Mucosa of gallbladder (tissue), 1 donor: ENCODE results near the gene ANAPC15. TPM values are rescaled to one million over a fixed set of nuclear protein-coding genes. Genes with fewer than 3 reads are reported as not detected.
A peak's percentile ranks its signal among the peaks of the same experiment; 100 is the strongest.
"Not testable (repeated sequence)": the region's sequence is repeated elsewhere in the genome, so short reads cannot be mapped to it uniquely, and the experiment has no call there.

Experiments used
- DNase-seq: peaks from one replicate; pipeline ENCODE4 v3.0.0-alpha.2; 2020; ENCODE audit warnings: low spot score
- total RNA-seq: library from RNA; stranded (reverse); gene quantifications from one replicate; pipeline ENCODE4 v1.2.1, GENCODE V29; 2021
- donor health status: DM: no; HTN: no; CAD: no.

The ANAPC15 gene
- total RNA-seq, result 33.3 TPM

DNA sequence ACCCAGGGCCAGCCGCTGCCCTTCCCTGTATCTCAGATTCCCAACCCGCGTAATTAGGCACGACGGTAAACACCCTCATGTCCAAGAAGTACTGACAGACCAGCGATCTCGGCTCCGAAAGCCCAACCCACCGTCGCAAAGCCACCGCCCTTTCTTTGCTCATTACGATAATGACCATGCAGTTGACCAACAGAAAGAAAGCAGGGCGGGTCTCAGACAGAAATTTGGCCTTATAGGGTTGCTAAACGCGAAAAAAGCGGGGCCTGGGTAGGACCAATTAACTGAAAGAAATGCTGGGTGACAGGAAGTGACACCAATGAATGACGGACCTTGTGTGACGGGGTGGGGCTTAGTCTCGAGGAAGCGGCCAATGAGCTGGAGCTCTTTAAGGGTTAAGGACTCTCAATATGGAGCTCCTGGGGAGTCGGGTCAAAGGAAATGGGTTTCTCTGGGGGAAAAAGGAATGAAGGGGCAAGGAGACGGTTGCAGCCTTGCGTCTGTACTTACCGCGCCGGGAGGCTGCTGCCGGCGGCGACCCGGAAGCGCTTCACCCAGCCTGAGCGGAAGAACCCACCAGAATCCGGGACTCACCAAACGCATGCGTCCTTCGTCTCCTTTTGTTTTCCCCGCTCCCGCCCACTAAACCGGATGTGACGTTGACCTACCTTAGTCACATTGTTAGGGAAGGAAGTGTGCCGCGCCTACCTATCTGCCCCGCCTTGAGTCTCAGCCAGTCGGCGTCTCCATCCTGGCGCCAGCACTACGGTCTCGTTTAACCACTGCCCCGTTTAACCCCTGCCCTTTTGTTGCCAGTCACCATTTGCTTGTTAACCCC, at the start of gene ANAPC15:
TSS of gene ANAPC15 (minus strand) at position 553 of the 835 bp plus-strand sequence. CDS start 1,419 bp downstream, outside the sequence.
- peak; percentile 99 for DNase-seq

DNA sequence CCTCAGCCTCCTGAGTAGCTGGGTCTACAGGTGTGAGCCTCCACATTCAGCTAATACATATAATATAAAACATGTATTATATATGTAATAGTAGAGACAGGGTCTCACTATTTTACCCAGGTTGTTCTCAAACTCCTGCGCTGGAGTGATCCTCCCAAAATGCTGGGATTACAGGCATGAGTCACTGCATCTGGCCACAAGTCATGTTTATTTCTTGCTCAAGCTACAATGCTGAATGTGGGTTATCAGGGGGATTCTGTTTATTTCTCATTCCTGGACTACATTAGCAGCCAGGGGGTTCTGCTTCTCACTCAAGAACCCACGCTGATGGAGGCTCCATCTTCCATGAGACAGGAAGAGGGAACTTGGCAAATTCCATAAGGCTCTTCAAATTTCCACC, 47.8 kb upstream of the ANAPC15 start:
- DNase-seq, result no peak

DNA sequence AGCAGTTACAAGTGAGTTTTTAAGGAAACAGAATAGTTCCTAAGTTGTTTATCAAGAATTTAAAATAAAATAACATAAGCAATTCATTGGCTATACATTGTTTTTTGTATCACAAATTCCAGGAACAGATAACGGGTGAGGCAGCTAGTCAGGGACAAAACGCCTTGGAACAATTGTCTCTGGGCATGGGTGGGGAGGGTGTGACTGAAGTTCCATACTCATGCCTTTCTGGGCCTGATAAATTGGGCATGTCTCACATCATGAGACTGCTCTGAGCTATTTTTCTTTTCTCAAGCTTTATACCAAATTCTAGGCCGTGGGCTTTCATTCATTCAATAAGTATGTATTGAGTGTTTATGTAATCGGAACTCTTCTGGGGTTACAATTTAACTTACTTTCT, 44.6 kb upstream of the ANAPC15 start:
- no peak for DNase-seq

DNA sequence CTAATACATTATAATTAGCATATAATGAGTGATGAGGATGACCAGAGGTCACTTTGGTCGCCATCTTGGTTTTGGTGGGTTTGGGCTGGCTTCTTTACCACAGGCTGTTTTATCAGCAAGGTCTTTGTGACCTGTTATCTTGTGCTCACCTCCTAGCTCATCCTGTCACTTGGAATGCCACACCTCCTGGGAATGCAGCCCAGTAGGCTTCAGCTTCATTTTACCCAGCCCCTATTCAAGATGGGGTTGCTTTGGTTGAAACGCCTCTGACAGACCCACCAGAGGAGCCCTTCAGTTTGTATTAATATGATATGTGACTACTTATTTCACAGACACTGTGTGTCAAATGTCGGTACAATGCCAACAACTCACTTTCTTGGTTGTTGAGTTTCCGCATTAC, 43.3 kb upstream of the ANAPC15 start:
- DNase-seq, result no peak

DNA sequence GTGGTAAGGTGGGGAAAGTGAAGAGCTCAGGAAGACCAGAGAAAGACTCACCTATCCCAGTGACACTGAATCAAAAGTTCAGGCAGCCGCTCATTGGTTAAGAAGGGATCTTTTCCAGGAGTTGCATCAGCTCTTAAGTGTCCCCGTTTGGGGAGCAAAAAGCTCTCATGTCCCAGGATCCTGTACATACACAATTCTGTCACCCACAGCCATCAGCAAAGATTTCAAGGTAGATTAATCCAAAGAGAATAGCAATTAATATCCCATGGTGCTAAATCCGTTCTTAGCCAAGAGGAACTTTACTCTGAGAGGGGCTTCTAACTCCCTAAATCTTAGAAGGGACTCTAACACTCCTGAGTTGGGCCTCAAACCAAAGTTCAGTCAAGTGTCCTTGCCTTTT, 42.3 kb upstream of the ANAPC15 start:
- DNase-seq, result no peak

DNA sequence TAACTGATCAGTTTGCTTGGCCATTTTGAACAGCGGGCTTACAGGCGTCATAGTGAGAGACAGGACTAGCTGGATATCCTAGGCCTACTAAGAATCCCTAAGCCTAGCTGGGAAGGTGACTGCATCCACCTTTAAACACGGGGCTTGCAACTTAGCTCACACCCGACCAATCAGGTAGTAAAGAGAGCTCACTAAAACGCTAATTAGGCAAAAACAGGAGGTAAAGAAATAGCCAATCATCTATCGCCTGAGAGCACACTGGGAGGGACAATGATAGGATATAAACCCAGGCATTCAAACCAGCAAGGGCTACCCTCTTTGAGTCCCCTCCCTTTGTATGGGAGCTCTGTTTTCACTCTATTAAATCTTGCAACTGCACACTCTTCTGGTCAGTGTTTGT, 41.4 kb upstream of the ANAPC15 start:
- DNase-seq, result not testable (repeated sequence)

DNA sequence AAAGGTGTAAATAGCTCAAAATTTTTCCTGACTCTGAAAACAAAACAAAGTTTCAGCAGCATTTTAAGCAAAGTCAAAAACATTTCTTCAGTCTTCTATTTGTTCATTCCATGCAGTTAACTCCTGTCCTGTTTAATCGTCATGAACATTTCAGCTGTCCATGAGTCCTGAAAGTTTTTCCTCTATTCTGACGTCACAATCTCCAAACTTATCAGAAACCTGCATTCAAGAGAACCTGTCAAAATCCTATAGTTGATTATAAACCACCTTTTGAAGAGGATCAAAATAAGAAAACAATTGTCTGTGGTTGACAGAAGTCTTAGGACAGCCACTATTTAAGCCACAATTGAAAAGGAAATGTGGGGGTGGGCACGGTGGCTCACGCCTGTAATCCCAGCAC, 38.4 kb upstream of the ANAPC15 start:
- DNase-seq, result no peak

DNA sequence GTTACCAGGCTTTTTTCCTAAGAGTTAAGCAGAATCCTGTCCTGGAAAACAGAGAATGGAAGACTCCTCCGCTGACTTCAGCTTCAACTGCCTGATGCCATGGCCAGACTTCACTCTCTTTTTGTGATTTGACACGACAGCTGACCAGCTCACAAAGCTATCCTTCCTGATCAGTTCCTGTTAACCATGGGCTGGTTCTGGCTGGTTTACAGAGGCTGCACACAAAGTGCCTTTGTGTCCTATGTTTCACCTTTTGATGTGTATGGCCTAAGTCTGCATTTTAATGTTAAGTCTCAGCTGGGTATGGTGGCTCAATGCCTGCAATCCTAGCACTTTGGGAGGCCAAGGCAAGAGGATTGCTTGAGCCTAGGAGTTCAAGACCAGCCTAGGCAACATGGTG, 34.1 kb upstream of the ANAPC15 start:
- DNase-seq, result no peak

DNA sequence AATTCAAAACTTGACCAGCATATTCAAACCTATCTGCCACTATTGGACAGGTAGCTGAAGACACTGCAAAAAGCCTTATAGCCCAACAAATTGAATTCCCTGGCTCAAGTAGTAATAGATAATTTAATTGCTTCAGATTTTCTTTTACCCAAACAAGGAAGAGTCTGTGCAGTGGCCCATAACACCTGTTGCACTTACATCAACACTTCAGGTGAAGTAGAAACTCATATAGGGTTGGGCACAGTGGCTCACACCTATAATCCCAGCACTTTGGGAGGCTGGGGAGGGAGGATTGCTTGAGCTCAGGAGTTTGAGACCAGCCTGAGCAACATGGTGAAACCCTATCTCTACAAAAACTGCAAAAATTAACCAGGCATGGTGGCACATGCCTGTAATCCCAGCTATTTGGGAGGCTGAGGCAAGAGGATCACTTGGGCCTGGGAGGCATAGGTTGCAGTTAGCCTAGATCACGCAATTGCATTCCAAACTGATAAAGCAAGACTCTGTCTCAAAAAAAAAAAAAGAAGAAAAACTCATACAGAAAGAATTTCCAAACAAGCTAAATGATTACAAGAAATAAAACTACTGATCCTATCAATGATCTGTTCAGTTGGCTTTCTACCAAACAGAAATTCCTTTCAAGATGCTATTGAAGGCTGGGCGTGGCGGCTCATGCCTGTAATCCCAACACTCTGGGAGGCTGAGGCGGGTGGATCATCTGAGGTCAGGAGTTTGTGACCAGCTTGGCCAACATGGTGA, 32.5 kb upstream of the ANAPC15 start:
- peak; percentile 13 for DNase-seq

DNA sequence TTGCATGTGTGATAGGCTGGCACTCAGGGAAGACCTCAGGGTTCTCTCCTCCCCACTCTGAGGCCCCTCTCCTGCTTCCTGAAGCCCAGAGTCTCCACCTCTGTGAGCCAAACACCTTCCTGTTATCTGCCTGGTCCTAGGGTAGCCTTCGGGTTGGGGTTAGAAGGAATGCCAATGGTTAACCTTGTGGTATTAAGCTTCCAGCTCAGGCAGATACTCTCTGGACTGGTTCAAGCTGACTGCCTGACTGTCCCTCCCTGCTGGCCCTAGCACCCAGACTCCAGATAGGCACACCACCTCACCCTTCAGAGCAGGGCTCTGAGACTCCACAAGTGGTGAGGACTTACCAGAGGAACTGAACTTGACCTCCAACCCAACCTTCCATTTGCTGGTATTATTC, 30.0 kb upstream of the ANAPC15 start:
- not testable (repeated sequence) for DNase-seq

DNA sequence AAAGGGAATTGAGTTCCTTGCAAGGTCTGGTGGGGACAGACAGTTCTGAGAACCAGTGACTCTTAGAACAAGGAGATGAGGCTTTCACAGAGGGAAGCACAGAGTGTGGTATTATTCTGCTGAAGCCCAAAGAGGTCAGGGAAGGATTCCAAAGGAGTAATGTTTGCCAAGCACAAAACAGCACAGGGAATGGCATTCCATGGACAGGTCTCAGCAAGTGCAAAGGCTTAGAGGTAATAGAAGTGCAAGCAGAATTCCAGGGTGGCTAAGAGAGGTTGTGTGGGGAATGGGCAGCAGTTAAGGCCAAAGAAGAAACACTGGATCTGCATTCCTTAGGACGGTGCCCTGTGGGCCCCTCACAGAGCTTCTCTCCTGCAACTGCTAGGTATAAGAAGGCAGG, 29.6 kb upstream of the ANAPC15 start:
- DNase-seq, result not testable (repeated sequence)

DNA sequence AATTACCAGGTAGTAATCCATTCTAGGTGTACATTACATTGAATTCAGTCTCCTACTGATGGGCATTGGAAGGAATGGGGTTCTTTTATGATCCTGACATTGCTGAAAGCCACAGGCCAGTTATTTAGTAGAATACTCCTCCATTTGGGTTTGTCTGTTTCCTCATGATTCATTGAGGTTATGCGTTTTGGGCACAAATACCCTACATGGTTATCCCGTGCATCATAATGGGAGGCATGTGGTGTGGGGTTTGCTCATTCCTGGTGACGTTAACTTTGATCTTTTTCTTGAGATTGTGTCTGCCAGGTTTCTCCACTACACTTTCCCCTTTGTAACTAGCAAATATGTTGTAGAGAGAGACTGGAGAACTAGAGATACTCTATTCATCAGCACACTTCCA, 28.6 kb upstream of the ANAPC15 start:
- DNase-seq, result no peak

DNA sequence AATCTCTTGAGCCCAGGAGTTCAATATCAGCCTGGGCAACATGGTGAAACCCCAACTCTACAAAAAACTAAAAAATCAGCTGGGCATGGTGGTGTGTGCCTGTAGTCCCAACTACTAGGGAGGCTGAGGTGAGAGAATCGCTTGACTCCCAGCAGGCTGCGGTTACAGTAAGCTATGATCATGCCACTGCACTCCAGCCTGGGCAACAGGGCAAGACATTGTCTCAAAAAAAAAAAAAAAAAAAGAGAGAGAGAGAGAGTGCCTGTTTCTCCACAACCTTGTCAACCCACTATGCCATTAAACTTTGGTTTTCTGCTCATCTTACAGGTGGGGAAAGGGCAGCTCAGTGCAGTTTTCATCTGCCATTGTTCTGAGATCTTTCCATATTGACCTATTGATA, 28.2 kb upstream of the ANAPC15 start:
- DNase-seq, result no peak

DNA sequence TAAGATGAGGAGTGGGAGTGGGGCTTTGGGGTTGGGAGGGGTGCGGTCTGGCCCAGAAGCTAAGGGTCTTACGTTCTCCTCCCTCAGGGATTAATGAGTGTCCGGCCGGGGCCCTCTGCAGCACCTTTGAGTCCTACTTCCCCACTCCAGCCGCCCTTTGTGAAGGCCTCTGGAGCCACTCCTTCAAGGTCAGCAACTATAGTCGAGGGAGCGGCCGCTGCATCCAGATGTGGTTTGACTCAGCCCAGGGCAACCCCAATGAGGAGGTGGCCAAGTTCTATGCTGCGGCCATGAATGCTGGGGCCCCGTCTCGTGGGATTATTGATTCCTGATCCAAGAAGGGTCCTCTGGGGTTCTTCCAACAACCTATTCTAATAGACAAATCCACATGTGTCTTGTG, 27.0 kb upstream of the ANAPC15 start:
- no peak for DNase-seq

DNA sequence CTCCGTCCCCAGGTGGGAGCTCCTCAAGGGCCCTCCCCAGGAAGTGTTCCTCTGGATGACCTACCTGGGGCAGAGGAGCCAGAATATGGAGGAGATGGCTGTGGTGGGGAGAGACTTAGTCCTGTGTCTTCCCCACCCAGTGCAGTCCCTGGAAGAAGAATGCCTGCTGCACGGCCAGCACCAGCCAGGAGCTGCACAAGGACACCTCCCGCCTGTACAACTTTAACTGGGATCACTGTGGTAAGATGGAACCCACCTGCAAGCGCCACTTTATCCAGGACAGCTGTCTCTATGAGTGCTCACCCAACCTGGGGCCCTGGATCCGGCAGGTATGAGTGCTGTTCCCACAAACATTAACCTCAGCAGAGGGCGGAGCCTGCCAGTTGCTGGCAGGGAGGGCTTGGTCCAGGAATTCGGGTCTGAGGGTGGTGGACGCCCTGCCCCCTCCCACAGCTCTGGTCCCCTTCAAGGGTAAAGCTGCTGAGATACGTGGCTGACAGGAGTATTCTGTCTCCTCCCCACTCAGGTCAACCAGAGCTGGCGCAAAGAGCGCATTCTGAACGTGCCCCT, 26.4 kb upstream of the ANAPC15 start:
- DNase-seq, result no peak

DNA sequence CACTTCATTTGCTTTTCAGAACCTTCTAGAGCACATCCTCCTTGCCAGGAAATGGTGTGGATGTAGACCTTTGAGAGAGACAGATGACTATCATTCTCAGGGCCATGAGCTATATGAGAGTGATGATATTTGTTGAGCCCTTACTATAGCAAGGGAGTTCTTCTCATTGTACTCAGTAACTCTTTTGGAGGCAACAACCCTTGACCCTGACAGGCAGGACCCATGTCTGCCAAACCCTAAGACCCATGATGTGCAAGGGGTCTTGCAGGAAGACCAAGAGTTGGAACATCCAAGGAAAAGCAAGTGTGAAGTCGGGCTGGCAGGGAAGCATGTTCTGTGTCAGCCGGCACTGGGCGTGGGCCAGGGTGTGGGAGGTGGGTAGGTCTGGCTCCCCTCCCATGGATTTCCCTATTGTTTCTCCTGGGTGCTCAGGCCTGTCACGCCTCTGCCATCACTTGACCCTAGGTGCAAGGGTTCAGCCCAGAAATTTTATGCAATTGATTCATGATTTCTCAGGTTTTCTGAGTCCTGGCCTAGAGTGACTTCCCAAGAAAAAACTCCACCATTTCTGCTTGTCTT, 24.3 kb upstream of the ANAPC15 start:
- no peak for DNase-seq

DNA sequence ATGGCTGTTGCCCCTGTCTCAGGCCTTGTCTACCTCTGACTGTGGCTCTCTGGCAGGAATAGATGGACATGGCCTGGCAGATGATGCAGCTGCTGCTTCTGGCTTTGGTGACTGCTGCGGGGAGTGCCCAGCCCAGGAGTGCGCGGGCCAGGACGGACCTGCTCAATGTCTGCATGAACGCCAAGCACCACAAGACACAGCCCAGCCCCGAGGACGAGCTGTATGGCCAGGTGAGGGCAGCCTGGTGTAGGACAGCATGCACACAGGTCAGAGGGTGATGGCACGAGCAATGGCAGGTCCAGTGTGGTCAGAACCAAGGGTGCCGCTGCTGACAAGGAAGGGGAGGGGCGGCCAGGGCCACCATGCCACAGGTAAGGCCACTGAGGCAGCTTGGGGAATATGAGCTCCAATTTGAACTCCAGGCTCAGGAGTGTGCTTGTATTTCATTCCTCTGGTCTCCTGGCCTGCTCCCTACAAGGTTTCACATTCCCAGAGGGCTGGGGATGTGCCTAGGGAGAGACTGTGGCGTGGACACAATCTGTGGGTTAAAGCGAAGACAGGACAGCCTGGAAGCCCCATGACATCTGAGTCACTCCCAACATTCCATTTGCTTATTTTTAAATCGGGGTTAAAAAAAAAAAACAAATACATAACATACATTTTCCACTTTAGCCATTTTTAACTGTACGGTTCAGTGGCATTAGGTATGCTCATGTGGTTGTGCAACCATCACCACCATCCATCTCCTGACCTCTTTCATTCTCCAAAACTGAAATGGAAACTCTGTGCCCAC, 23.6 kb upstream of the ANAPC15 start:
- DNase-seq, result no peak

DNA sequence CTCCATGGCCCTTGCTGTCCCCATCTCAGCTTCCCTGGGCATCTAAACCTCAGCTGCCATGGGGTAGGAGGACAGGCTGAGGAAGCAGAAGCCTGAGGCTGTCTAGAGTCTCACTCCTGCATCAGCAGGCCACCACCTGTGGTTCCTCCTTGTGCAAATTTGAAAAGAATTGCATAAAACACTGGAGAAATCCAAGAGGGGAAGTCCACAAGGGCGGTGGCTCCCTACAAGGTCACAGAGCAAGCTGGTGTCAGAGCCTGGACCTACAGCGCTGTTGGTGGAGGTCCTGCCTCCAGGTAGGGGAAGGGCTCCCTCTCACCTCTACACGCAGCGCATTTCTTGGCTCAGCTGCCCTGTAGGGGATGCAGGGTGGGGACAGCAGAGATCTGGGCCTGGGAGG, 23.0 kb upstream of the ANAPC15 start, which contains the start of gene FOLR3:
TSS of gene FOLR3 (plus strand) at position 253 of the 400 bp plus-strand sequence. CDS start 228 bp downstream, outside the sequence.
- not testable (repeated sequence) for DNase-seq

DNA sequence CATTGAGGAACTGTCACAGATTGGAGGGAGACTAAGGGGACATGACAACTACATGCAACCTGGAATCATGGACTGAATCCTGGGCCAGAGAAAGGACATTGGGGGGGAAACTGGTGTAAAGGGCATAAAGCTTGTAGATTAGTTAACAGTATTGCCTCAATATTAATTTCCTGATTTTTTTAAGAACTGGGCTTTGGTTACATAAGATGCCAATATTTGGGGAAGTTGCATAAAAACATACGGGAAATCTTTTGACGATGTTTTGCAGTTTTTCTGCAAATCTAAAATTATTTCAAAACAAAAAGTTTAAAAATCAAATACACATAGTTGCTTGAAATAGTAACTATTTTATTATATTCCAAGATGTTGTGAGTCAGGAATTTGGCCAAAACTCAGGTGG, 20.2 kb upstream of the ANAPC15 start:
- DNase-seq, result no peak

DNA sequence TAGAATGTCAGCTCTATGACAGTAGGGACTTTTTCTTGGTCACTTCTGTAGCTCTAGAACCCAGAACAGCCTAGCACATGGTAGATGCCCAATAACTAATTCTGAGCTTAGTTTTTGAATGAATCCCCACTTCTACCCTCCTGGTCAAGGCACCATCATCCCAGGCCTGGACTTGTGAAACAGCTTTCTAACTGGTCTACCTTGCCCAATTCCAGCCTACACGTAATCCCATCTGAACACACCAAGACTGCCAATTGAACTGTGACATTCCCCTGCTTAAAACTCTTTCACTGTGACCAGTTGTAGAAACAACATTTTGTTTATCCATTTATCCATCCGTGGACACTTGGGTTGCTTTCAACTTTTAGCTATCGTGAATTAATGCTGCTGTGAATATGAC, 16.9 kb upstream of the ANAPC15 start:
- DNase-seq, result no peak

DNA sequence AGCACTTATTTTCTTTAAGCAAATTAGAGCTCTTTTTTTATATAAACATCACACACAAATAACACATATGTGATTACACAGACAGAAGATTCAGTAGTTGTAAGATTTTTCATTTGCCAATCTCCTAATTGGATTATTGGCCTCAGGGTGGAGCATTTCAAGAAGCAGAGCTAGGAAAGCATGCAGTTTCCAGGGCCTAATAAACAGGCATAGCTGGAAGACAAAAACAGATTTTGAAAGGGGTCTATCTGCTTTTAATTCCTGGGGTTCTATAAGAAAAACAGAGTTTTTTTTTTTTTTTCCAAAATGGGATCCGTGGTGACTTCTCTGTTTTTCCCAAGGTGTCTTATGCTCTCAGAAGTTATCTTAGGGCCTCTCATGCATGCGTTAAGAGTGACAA, 15.4 kb upstream of the ANAPC15 start:
- no peak for DNase-seq
